HG02610 (cell line): ENCODE measurements around the gene FGF14.

Experiments used
- ATAC-seq: cut with Tn5 transposase; IDR thresholded peaks from one replicate; pipeline ENCODE4 v1.9.1; 2021; ENCODE audit warnings: mild to moderate bottlenecking, moderate library complexity; ENCODE audit not compliant: unreplicated experiment

Gene FGF14

GRCh38 chr13:101703081-101703480 lies 698.8 kb downstream of the FGF14 start:
- no peak for ATAC-seq

- no peak for ATAC-seq
Observed at GRCh38 chr13:101700598-101700997, 701.2 kb downstream of the FGF14 start.

DNA sequence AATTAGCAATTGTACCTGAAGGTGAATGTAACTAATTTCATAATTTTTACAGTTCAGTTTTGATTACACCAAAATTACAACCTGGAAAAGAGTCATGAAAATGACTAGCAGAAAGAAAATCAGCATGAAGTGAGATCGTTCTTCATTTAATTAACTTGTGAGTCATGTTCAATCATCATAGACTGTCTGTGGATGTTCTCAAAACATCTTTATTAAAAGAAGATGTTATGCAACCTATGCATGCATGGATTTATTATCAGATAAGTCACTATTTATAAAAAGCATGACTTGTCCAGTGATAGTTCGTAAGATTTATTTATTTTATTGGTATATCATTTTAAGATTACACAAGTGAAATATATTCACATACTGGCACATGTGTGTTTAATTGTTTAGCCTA lies 703.4 kb downstream of the FGF14 start:
- ATAC-seq = no peak

DNA sequence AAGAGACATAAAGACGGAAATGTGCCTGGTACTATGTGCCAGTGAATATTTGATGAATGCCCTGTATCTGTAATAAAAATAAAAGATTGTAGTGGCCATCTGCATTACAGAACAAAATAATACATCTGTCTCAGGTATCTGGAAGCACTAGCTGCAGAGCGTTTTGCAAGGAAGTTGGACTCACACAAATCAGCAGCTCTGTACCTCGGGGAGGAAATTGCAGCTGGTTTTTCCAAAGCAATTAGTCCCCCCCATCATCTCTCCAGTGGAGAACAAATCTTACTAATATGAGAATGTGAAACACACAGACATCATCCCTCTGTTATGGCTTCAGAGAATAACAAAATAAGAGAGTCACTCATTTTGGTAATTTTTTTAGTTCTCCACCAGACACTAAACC lies 704.1 kb downstream of the FGF14 start:
- ATAC-seq = no peak

DNA sequence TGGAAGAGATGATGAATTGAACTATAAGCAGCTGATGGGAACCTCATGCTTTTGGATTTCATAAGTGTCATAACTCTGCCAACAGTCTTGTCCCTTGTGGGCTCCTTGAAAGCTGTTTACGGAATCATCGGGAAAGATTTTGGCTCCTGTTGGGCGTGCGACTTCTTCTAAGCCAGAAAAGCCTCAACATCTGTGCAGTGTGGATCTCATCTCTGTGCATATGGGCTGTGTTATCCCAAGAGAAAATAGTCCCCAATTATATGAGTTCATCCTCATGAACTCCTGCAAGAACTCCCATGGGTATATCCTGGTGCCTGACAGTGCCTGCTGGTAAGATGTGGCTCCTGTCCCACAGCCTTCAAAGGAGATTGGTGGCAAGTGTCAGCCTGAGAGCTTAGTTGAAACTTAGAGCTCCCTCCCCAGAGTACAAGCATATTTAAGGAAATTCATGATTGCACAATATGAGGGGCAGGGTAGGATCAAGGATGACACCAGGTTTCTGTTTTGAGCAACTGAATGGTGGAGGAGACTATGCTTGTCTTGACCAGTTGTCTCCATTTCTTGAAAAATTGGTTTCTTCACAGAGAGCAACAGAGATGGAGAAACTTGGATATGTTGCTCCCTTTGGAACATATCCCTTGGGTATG lies 705.9 kb downstream of the FGF14 start:
- ATAC-seq = no peak

GRCh38 chr13:101691341-101691860 lies 710.4 kb downstream of the FGF14 start:
- no peak for ATAC-seq

- ATAC-seq = no peak
Observed at GRCh38 chr13:101690871-101691270, 711.0 kb downstream of the FGF14 start.

GRCh38 chr13:101686003-101686402 lies 715.8 kb downstream of the FGF14 start:
- ATAC-seq = no peak

DNA sequence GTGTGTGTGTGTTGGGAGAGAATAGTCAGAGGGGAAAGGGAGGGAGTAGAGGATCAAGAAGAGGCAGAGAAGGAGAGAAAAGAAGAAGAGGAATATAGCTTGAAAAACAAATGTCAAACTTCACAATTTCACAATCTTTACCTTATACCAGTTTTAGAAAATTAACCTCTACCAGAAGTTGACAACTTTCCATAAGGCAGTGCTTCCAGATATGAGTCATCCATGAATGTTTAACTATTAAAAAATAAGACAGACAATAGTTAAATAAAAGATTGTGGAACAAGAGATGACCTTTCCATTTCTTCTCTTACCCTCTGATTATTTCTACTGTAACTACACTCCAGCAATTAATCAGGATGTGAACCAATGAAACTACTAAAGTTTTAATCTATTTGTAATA lies 720.0 kb downstream of the FGF14 start:
- no peak for ATAC-seq

- no peak for ATAC-seq
Observed at GRCh38 chr13:101673360-101674105, 728.3 kb downstream of the FGF14 start.

- no peak for ATAC-seq
Observed at GRCh38 chr13:101661839-101662238, 740.0 kb downstream of the FGF14 start.
